Chondrocyte (in vitro differentiated cells): ENCODE results near the gene REV1. TPM values are rescaled to one million over a fixed set of nuclear protein-coding genes. Genes with fewer than 3 reads are reported as not detected.

ENCODE experiments used
- DNase-seq: peaks from one replicate; pipeline ENCODE4 v3.0.0; 2021; ENCODE audit warnings: mixed read lengths, low spot score
- H3K27ac Mint-ChIP-seq: one replicate; pipeline ENCODE4 v1.8.0; 2021; ENCODE audit warnings: mild to moderate bottlenecking, moderate library complexity, mixed read lengths; ENCODE audit not compliant: unreplicated experiment
- H3K27me3 Mint-ChIP-seq: 2 replicates; pipeline ENCODE4 v1.8.0; 2021; ENCODE audit warnings: low read depth, mixed read lengths
- H3K36me3 Mint-ChIP-seq: 2 replicates; pipeline ENCODE4 v1.8.0; 2021; ENCODE audit warnings: low read depth, mixed read lengths
- H3K4me1 Mint-ChIP-seq: 2 replicates; pipeline ENCODE4 v1.8.0; 2021; ENCODE audit warnings: low read depth, mild to moderate bottlenecking, mixed read lengths
- H3K4me3 Mint-ChIP-seq: one replicate; pipeline ENCODE4 v1.8.0; 2021; ENCODE audit warnings: mild to moderate bottlenecking, moderate library complexity, mixed read lengths; ENCODE audit not compliant: unreplicated experiment
- H3K9me3 Mint-ChIP-seq: 2 replicates; pipeline ENCODE4 v1.8.0; 2021; ENCODE audit warnings: low read depth, mixed read lengths
- CTCF ChIP-seq: fragments of 200-600 bp; sonication (generic); IDR thresholded peaks from 2 replicates; pipeline ENCODE4 v1.5.0; 2021; ENCODE audit warnings: antibody characterized with exemption, mild to moderate bottlenecking, moderate library complexity
- long read RNA-seq: library from polyadenylated mRNA; stranded (forward); transcript quantifications from one replicate; pipeline ENCODE4 v2.0.0, GENCODE V29; 2021
- total RNA-seq: library from RNA; stranded (reverse); gene quantifications from 3 replicates; pipeline ENCODE4 v1.2.1, GENCODE V29; 2021

The REV1 gene
- total RNA-seq: 24.4 to 32.8 TPM (median 25.0 TPM) in 3 replicates
- long read RNA-seq, full-length matches to known transcripts: 37 of 68 reads
- long read RNA-seq, partial matches to known transcripts: 15 of 68 reads
- long read RNA-seq, other reads (novel, unspliced or antisense): 16 of 68 reads

DNA sequence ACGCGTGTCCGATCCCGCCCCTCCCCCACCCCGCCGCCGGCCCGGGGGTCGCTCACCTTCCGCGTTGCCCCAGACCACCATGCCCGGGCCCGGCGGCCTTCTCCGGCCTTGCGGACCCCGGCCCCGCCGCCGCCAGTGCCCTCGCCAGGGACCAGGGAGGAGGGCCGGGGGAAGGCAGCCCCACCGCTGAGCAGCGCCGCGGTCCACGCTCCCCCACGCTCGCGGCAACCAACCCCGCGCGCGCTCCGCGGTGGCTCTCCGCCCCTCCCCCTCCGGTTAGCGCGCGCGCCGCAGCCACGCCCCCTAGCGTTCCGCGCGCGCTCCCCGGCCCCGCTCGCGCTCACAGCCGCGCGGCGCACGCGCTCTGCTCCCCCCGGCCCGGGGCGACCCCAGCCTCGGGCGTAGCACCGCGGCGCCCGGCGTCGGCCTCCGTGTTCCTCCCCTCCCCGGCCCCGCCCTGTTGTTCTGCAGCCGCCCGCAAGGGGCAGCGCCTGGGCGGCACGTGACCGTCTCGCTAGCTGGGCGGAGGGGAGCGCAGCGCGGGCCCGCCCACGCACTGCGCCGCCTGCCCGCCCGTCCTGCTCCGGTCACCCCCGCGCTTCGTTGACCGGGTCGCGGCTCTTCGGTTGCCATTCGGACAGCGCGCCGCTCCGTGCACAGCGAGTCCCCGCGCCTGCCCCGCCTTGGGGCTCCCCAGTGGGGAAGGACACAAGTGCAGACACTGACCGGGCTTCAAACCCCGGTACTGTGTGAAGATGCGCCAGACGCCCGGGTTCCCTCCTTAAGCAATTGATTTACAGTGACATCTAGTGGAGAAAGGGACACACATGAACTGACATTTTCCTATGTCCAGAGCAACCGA lies at the start of gene REV1:
TSS of gene REV1 (minus strand) at position 257 of the 862 bp plus-strand sequence. CDS start 25,042 bp downstream, outside the sequence.
- Mint-ChIP-seq H3K27ac (peak within 1 kb of the TSS; percentile 96), H3K4me3 (peak within 1 kb of the TSS; percentile 99)

GRCh38 chr2:99537910-99538485 lies 48.2 kb upstream of the REV1 start:
- DNase-seq: no peak
- H3K27ac Mint-ChIP-seq: no peak overlapping the region
- H3K27me3 Mint-ChIP-seq: no peaks in the 10 kb centered on the region
- H3K4me3 Mint-ChIP-seq: no peak overlapping the region
- peaks cover 10% of the 10 kb centered on the region for H3K36me3 Mint-ChIP-seq
- H3K9me3 Mint-ChIP-seq: peaks cover 6% of the 10 kb centered on the region
- peaks cover 5% of the 10 kb centered on the region for H3K4me1 Mint-ChIP-seq
- no peak for TF ChIP-seq CTCF

More for the DNA sequence above, at the start of gene REV1:
- H3K36me3 Mint-ChIP-seq: no peaks in the 10 kb centered on the region
- DNase-seq: peak; percentile 96
- H3K4me1 Mint-ChIP-seq: peaks cover 27% of the 10 kb centered on the region
- peaks cover 2% of the 10 kb centered on the region for H3K27me3 Mint-ChIP-seq
- peak; percentile 91 for TF ChIP-seq CTCF
- H3K9me3 Mint-ChIP-seq: no peaks in the 10 kb centered on the region

DNA sequence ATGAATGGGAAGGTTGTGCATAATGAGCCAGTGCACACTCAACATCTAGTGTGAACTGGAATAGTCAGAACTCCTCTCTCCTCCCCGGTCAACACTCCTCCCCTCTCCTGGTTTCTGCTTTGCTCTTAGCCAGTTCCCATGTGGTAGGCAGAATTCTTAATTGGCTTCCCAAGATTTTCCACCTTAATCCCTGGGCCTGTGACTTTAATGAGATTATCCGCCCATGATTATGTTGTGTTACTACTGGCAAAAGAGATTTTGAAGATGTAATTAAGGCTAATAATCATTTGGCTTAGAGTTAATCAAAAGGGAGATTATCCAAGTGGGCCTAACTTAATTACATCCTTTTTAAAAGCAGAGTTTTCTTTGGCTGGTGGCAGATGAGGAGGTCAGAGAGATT lies 34.2 kb upstream of the REV1 start:
- TF ChIP-seq CTCF: no peak
- Mint-ChIP-seq H3K9me3 (no peaks in the 10 kb centered on the region), H3K27me3 (peaks cover 3% of the 10 kb centered on the region), H3K4me3 (no peak overlapping the region), H3K36me3 (no peaks in the 10 kb centered on the region), H3K4me1 (no peaks in the 10 kb centered on the region), H3K27ac (no peak overlapping the region)
- no peak for DNase-seq

- peaks cover 7% of the 10 kb centered on the region for H3K27me3 Mint-ChIP-seq
- no peak for TF ChIP-seq CTCF
- H3K4me3 Mint-ChIP-seq: no peak overlapping the region
- no peaks in the 10 kb centered on the region for H3K36me3 Mint-ChIP-seq
- H3K9me3 Mint-ChIP-seq: no peaks in the 10 kb centered on the region
- no peak overlapping the region for H3K27ac Mint-ChIP-seq
- DNase-seq: no peak
- H3K4me1 Mint-ChIP-seq: no peaks in the 10 kb centered on the region
Measured at GRCh38 chr2:99522157-99522556, 32.3 kb upstream of the REV1 start.

- no peaks in the 10 kb centered on the region for H3K4me1 Mint-ChIP-seq
- peaks cover 7% of the 10 kb centered on the region for H3K27me3 Mint-ChIP-seq
- TF ChIP-seq CTCF: no peak
- no peak for DNase-seq
- H3K27ac Mint-ChIP-seq: no peak overlapping the region
- H3K36me3 Mint-ChIP-seq: no peaks in the 10 kb centered on the region
- H3K4me3 Mint-ChIP-seq: no peak overlapping the region
- no peaks in the 10 kb centered on the region for H3K9me3 Mint-ChIP-seq
Measured at GRCh38 chr2:99520813-99521212, 31.0 kb upstream of the REV1 start.
